Measurements from ENCODE around the gene HIP1.
"Not testable (repeated sequence)": the region's sequence is repeated elsewhere in the genome, so short reads cannot be mapped to it uniquely, and the experiment has no call there.

HIP1 gene

DNA sequence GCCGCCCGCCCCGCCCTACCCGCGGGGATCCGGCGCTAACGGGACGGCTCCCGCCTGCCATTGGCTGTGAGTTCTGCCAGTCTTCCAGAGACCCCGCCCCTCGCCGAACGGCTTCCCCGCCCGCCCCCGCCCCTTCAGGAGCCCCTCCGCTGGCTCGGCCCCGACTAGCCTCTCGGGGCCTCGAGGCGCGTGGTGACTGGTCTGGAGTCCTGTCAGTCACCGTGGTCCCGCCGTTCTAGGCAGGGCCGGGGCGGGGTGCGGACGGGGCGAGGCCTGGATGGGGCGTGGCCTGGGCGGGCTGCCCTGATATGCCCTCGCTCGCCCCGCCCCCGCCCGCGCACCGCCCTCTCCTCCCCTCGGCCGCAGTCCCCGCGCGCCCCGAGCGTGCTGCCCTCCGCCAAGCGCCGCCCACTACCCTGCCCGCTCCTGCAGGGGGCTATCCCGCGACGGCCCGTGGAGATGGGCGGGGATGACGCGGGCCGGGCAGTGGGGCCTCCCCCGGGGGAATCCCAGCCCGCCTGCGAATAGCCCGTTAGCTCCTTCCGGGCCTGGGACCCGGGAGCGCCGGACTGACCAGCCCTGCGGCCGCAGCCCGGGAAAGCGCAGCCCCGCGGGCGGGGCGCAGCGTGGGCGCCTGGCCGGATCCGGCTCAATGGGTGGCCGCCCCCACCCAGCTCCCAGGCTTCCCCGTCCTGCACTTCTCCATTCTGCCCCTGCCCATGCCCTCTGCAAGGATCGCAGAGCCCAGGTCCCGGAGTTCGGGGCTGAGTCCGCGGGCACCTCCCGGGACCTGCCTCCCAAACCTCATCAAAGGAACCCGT, 444 bp upstream of the HIP1 start:
- DNase-seq: peak; percentile 98 to 99

GRCh38 chr7:75737856-75738603, 711 bp downstream of the HIP1 start:
- DNase-seq: no peak

DNA sequence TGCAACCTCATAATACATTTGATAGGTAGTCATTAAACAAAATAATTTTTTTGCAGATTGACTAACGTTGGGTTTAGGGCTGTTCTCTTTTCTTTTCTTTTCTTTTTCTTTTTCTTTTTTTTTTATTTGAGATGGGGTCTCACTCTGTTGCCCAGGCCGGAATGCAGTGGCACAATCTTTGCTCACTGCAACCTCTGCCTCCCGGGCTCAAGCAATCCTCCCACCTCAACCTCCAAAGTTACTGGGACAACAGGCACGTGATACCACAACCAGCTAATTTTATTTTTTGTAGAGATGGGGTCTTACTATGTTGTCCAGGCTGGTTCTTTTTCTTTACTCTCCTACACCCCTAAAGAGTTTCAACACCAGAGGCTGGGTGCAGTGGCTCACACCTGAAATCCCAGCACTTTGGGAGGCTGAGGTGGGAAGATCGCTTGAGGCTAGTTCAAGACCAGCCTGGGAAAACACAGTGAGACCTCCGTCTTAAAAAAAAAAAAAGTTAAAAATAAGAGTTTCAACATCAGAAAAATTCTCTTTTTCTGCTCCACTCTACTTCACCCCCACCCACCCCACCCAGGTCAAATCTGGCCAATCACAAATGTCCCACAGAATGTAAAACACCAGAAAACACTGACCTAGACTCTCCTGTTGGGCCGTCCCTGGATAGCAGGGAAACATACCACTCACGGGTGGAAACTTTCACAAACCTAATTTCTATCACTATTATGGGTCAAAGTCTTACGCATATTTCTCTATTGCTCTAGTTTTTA, 3.0 kb downstream of the HIP1 start:
- no peak for DNase-seq

DNA sequence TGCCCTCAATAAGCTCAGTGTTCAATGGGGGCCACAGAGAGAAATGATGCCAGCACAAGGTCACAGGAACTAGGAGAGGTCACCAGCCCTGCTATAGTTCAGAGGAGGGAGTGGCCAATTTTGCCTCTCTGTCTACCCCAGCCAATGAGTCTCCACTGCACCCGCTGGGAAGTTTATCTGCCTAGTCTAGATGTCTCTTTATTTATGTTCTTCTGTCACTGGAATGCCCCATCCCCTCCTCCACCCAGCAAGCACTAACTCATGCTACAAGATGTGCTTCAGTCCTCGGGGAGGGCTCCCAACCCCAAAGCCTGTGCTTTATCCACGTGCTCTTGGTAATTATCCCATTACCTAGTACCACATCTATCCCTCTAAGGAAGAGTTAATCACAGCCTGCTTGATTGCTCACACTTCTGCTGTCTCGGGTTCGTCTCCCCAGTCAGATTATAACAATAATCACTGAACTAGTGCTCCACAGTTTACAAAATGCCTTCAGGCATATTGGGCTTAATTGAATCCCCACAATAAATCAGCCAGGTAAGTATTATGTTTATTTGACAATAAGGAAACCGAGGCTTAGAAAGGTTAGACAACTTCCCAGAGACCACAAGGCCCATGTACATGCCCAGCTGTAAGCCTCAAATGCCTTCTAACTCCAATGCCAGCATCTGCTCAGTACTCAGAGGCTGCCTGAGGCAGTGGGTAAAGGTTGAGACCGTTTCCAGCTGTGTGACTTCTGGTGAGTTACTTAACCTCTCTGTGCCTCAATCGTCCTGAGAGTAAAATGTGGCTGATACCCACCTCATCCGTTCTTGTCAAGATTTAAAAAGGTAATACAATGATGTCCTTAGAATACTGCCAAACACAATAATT, 3.9 kb downstream of the HIP1 start:
- DNase-seq: no peak

DNA sequence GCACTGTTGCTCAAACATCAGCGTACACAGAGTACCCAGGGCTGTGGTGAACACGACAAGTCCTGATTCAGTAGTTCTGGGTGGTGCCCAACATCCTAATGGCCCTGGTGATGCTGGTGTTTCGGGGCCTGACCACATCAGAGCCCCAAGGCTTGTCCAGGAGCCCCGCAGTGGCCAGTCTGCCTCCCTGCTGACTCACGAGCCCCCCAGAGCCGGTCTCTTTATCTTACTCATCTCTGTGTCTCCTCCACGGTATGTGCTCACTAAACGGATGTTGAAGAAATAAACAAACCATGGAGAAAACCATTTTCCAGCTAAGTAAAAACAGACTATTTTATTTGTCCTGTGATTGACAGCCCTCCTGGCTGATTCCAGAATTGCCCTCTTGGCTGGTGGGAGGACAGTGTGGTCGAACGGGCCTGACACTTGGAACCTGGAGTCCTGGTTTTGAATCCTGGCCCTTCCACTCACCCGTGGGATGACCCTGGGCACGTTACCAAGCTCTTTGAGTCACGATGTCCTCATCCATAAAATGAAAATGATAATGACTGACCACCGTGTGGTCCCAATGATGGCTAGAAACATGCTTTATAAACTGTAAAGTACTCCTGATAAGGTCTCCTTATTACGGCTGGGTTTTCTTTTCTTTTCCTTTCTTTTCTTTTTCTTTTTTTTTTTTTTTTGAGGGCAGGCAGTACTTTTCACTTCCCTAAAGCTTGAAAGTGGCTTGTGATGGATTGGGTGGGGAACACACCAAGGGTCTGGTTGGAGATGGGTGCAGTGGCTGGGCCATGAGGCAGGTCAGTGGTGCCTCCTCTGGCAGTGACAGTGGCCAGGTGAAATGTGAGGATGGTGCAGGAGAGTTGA, 5.7 kb downstream of the HIP1 start:
- no peak for DNase-seq

GRCh38 chr7:75732016-75732521, 6.7 kb downstream of the HIP1 start:
- DNase-seq: no peak

GRCh38 chr7:75729851-75730274, 8.9 kb downstream of the HIP1 start:
- DNase-seq: no peak

- DNase-seq: no peak
These were observed 10.7 kb downstream of the HIP1 start for GRCh38 chr7:75727881-75728593.

DNA sequence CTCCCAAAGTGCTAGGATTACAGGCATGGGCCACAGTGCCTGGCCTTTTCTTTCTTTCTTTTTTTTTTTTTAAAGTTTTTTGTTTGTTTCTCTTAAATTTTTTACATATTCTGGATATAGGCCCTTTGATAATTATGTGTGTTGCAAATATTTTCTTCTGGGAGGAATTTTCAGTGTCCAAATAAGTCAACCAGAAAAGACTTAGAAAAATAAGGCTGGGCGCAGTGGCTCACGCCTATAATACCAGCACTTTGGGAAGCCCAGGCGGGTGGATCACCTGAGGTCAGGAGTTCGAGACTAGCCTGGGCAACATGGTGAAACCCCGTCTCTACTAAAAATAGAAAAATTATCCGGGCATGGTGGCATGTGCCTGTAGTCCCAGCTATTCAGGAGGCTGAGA, 11.4 kb downstream of the HIP1 start:
- not testable (repeated sequence) for DNase-seq

DNA sequence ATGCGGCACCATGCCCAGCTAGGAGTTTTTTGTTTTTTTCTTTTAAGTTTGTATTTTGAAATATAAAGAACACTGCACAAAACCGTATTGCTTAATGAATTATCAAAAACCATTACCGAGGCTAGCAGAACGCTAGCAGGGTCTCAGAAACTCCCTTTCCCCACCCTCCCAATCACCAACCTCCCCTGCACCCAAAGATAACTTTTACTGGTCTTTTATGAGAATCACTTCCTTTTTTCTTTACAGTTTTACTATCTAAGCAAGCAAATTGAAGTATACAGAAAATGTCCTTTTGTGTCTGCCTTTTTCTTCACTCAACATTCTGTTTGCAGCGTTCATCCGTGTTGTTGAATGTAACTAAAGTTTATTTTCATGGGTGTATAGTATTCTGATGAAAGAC, 13.4 kb downstream of the HIP1 start:
- DNase-seq: no peak

DNA sequence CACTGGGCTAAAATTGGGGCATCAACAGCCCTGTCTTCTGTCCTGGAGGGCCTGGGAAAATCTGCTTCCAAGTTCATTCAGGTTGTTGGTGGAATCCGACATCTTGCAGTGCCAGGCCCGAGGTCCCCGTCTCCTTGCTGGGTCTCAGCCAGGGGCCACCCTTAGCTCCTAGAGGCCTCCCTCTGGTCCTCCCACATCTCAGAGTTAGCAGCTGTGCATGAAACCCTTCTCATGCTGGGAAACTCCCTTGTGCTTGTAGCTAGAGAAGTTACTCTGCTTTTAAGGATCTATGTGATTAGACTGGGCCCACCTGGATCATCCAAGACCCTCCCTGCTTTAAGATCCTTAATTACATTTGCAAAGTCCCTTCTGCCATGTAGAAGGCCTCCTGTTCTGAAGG, 15.3 kb downstream of the HIP1 start:
- DNase-seq: no peak

GRCh38 chr7:75722373-75722772, 16.4 kb downstream of the HIP1 start:
- no peak for DNase-seq

DNA sequence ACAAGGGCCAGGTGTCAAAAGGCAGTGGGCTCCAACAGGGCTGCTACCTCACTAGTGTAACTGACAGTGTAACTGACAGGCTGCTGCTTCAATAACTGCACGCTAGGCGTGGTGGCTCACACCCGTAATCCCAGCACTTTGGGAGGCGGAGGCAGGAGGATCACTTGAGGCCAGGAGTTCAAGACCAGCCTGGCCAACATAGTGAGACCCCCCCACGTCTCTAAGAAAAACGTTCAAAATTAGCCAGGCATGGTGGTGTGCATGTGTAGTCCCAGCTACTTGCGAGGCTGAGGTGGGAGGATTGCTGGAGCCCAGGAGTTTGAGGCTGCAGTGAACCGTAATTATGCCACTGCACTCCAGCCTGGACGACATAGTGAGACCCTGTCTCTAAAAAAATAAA, 16.8 kb downstream of the HIP1 start:
- DNase-seq: not testable (repeated sequence)

DNA sequence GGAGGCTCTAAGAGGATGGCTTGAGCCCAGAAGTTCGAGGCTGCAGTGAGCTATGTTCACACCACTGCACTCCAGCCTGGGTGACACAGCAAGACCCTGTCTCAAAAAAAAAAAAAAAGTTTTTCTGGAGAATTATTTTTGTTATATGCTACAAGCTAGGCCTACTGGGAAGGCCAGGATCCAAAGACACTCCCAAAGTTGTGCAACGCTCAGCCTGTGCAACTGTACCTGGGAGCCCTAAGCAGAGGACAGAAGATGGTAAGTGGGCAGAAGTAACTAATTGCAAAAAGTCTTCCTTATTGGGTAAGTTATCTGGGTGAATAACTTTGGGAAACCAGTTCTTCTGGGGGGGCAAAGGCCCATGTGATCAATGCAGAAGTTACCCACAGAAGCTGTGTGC, 17.3 kb downstream of the HIP1 start:
- no peak for DNase-seq

GRCh38 chr7:75719626-75720025, 19.1 kb downstream of the HIP1 start:
- DNase-seq: no peak

DNA sequence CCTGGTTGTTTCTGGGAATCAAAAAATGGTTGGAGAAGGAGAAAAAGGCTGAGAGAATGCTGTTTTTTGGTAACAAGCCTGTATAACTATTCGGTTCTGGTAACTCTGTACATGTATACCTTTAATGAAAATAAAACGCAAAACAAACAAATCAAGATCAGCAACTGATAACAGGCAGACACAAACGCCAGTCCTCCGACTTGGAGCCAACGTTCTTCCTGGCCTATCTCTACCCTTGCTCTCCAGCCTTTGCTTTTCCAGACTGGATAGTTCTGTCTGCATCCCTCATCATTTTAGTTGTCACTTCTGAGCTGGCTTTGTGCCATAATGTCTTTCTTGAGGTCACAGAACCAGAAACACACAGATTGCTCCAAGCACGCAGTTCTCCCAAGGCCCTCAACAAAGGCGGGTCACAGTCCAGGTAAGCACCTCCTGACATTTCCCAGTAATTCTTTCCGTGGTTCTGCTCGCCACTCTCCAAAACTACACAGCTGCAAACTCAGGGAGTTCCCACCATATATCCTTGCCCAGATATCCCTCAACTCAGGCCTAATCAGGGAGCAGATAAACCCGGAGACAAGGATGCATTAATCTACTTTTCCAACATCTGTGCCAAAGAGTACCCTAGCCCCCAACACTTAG, 20.2 kb downstream of the HIP1 start:
- no peak for DNase-seq

DNA sequence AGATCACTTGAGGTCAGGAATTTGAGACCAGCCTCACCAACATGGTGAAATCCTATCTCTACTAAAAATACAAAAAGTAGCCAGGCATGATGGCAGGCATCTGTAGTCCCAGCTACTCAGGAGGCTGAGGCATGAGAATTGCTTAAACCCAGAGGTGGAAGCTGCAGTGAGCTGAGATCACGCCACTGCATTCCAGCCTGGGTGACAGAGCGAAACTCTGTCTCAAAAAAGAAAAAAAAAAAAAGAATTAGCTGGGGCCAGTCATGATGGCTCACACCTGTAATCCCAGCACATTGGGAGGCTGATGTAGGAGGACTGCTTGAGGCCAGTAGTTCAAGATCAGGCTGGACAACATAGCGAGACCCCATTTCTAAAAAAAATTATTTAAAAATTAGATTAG, 21.0 kb downstream of the HIP1 start:
- DNase-seq: not testable (repeated sequence)

DNA sequence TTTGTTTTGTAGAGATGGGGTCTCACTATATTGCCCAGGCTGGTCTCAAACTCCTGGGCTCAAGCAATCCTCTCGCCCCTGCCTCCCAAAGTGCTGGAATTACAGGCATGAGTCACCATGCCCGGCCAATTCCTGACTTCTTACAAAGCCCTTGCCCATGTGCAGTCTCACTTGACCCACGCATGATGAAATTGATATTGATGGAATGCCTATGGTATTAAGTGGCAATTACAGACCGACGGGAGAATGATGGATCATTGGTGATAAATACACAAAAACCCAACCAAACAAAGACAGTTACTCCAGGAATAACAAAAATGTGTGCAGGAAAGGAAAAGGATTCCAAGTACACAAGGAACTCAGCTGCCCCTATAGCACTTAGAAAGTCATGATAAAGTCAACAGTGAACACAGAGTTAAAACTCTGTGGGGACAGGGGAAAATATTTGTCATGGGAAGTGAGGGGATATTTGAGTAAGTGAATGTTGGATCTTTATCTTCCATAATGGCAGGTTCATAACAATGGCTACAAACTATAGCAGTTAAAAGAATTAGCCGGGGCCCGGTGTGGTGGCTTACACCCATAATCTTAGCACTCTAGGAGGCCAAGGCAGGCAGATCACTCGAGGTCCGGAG, 21.6 kb downstream of the HIP1 start:
- DNase-seq: no peak

GRCh38 chr7:75715864-75716263, 22.9 kb downstream of the HIP1 start:
- DNase-seq: no peak
